Keratinocyte (primary cell): Measurements from ENCODE around the gene SLC25A30. TPM values are rescaled to one million over a fixed set of nuclear protein-coding genes. Genes with fewer than 3 reads are reported as not detected.

Experiments used
- DNase-seq: peaks from one replicate; pipeline ENCODE4 v3.0.0-alpha.2; 2011; ENCODE audit warnings: low read depth, missing footprints, low spot score
- FAIRE-seq: peaks from 2 replicates; lab custom pipeline; 2011; peaks lifted over from hg19 to GRCh38; lab: Jason Lieb, UNC
- H2AFZ ChIP-seq: 2 replicates; pipeline ENCODE4 v1.6.0; 2012; ENCODE audit warnings: low read length, control low read depth, inconsistent platforms; ENCODE audit not compliant: control insufficient read depth
- H3K27ac ChIP-seq: 2 replicates; pipeline ENCODE4 v1.5.1; 2011; ENCODE audit warnings: low read length; ENCODE audit not compliant: control insufficient read depth, insufficient read depth
- H3K27me3 ChIP-seq: 3 replicates; pipeline ENCODE4 v1.6.0; 2011; ENCODE audit warnings: low read length; ENCODE audit not compliant: control insufficient read depth, insufficient read depth; ENCODE audit errors: extremely low read depth
- H3K36me3 ChIP-seq, 2 experiments: 2 replicates in 1 of 2; 3 replicates in 1 of 2; pipeline ENCODE4 v1.5.1; 2011; ENCODE audit warnings: low read length in 2 of 2, mild to moderate bottlenecking in 1 of 2; ENCODE audit not compliant: control insufficient read depth in 2 of 2, insufficient read depth in 2 of 2; ENCODE audit errors: extremely low read depth in 1 of 2
- H3K4me1 ChIP-seq: 3 replicates; pipeline ENCODE4 v1.5.1; 2011; ENCODE audit warnings: low read length; ENCODE audit not compliant: control insufficient read depth, insufficient read depth; ENCODE audit errors: extremely low read depth
- H3K4me2 ChIP-seq: 3 replicates; pipeline ENCODE4 v1.6.0; 2011; ENCODE audit warnings: low read depth, low read length; ENCODE audit not compliant: control insufficient read depth, insufficient read depth; ENCODE audit errors: extremely low read depth
- H3K4me3 ChIP-seq, 3 experiments: fragments of 200-600 bp in 1 of 3; sonication (generic) in 1 of 3; 2 replicates in 2 of 3; 3 replicates in 1 of 3; pipeline ENCODE4 v1.5.1; 2011 to 2016; ENCODE audit warnings: low read length in 3 of 3, mild to moderate bottlenecking in 3 of 3, control low read depth in 2 of 3, inconsistent platforms in 1 of 3, low read depth in 1 of 3, mixed read lengths in 1 of 3, mixed run types in 1 of 3, moderate library complexity in 1 of 3; ENCODE audit not compliant: control insufficient read depth in 2 of 3, insufficient read depth in 2 of 3; ENCODE audit errors: extremely low read depth in 1 of 3
- H3K79me2 ChIP-seq: 2 replicates; pipeline ENCODE4 v1.6.0; 2012; ENCODE audit warnings: low read length; ENCODE audit not compliant: control insufficient read depth, insufficient read depth
- H3K9ac ChIP-seq: 3 replicates; pipeline ENCODE4 v1.6.0; 2011; ENCODE audit warnings: low read length; ENCODE audit not compliant: control insufficient read depth, insufficient read depth; ENCODE audit errors: extremely low read depth
- H3K9me1 ChIP-seq: 3 replicates; pipeline ENCODE4 v1.6.0; 2011; ENCODE audit warnings: low read length; ENCODE audit not compliant: control insufficient read depth, insufficient read depth; ENCODE audit errors: extremely low read depth
- H3K9me3 ChIP-seq: 2 replicates; pipeline ENCODE4 v1.5.1; 2012; ENCODE audit warnings: low read depth, low read length; ENCODE audit not compliant: control insufficient read depth
- H4K20me1 ChIP-seq: 3 replicates; pipeline ENCODE4 v1.6.0; 2011; ENCODE audit warnings: low read length; ENCODE audit not compliant: control insufficient read depth, insufficient read depth; ENCODE audit errors: extremely low read depth
- CTCF ChIP-seq, 3 experiments: IDR thresholded peaks in 1 of 3; conservative IDR thresholded peaks in 1 of 3; optimal IDR thresholded peaks in 1 of 3; 2 replicates in 2 of 3; 3 replicates in 1 of 3; pipeline versions ENCODE3 to v1.5.1; 2011; ENCODE audit warnings: low read length in 3 of 3, mild to moderate bottlenecking in 3 of 3, moderate library complexity in 2 of 3, control low read depth in 1 of 3, inconsistent platforms in 1 of 3; ENCODE audit not compliant: insufficient read depth in 2 of 3; ENCODE audit errors: extremely low read depth in 1 of 3
- EZH2 ChIP-seq: IDR thresholded peaks from one replicate; pipeline ENCODE4 v1.6.1; 2012; ENCODE audit warnings: inconsistent platforms, mild to moderate bottlenecking, low read length, moderate library complexity
- dilution Hi-C: fragments of 300-500 bp; cut with MboI; formaldehyde crosslinking; loops from one replicate; pipeline ENCODE4 v1.7.0; 2020; ENCODE audit warnings: low sequenced_read_pairs; ENCODE audit not compliant: extremely low pct_ligation_motif_present
- polyA plus RNA-seq, 5 experiments: library from polyadenylated mRNA; depleted of rRNA in 3 of 5; stranded (reverse) in 3 of 5; stranded (forward) in 1 of 5; unstranded in 1 of 5; fragments of >200 nt; gene quantifications; 1 replicate in 1 of 5; 2 replicates in 3 of 5; 3 replicates in 1 of 5; pipeline versions ENCODE4 v1.2.1 to v1.2.3, GENCODE V29; 2011 to 2012; ENCODE audit warnings: missing spikeins in 2 of 5, low read depth in 1 of 5, low replicate concordance in 1 of 5

SLC25A30 gene
- polyA plus RNA-seq, 1 donor (not counting 4 experiments of a cell fraction or from before 2014, with no cell fraction given) = 24.5 TPM

- Histone ChIP-seq H3K9me3 (no peaks in the 10 kb centered on the region), H3K9me1 (no peaks in the 10 kb centered on the region), H3K4me3 (no peak overlapping the region), H3K27me3 (no peaks in the 10 kb centered on the region), H3K36me3 (no peaks in the 10 kb centered on the region), H3K9ac (no peak overlapping the region), H4K20me1 (no peaks in the 10 kb centered on the region), H3K27ac (no peak overlapping the region), H3K4me2 (no peak overlapping the region), H3K79me2 (no peaks in the 10 kb centered on the region), H3K4me1 (no peaks in the 10 kb centered on the region), H2AFZ (no peak overlapping the region)
- TF ChIP-seq EZH2 = no peak
- TF ChIP-seq CTCF (optimal IDR thresholded peaks at IDR 0.05 in 1 of 3, IDR thresholded peaks at IDR 0.05 in 1 of 3, conservative IDR thresholded peaks at IDR 0.05 in 1 of 3; ENCODE audit: extremely low read depth in 1 of 3, insufficient read depth in 2 of 3, low read length in 3 of 3) = no peak
- no peak for FAIRE-seq
- no peak for DNase-seq
- dilution Hi-C loops = no loop called here
Measured at GRCh38 chr13:45439781-45440462, 21.7 kb upstream of the SLC25A30 start.

DNA sequence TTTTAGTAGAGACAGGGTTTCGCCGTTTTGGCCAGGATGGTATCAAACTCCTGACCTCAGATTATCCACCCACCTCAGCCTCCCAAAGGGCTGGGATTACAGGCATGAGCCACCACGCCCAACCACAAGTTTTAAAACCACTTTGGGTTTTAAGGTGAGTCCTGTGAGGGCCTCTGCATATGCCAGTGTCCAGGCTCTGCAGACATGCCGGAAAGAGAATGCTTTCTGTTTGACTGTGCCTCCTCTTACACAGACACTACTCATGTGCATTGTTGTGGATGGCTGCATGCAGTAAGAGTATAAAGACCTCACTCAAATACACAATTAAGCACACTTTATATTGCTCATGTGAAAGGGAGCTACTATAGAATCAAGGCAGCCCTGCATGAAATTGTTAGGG, 20.8 kb upstream of the SLC25A30 start:
- H3K4me3 ChIP-seq = no peak overlapping the region
- no peak for DNase-seq
- no peaks in the 10 kb centered on the region for H4K20me1 ChIP-seq
- no peak overlapping the region for H3K4me2 ChIP-seq
- no peak for FAIRE-seq
- TF ChIP-seq EZH2 (no peak), CTCF (optimal IDR thresholded peaks at IDR 0.05 in 1 of 3, IDR thresholded peaks at IDR 0.05 in 1 of 3, conservative IDR thresholded peaks at IDR 0.05 in 1 of 3; ENCODE audit: extremely low read depth in 1 of 3, insufficient read depth in 2 of 3, low read length in 3 of 3) (no peak)
- H3K27me3 ChIP-seq = no peaks in the 10 kb centered on the region
- H3K9me1 ChIP-seq = no peaks in the 10 kb centered on the region
- dilution Hi-C loops = no loop called here
- H3K79me2 ChIP-seq = no peaks in the 10 kb centered on the region
- H3K27ac ChIP-seq = no peak overlapping the region
- H3K9ac ChIP-seq = no peak overlapping the region
- no peaks in the 10 kb centered on the region for H3K4me1 ChIP-seq
- H3K36me3 ChIP-seq = no peaks in the 10 kb centered on the region
- no peak overlapping the region for H2AFZ ChIP-seq
- no peaks in the 10 kb centered on the region for H3K9me3 ChIP-seq
